HG03103 (cell line): ENCODE results near the gene LYZL6.

Experiments
- ATAC-seq: cut with Tn5 transposase; IDR thresholded peaks from one replicate; pipeline ENCODE4 v1.9.1; 2021; ENCODE audit warnings: low read depth; ENCODE audit not compliant: unreplicated experiment

Gene LYZL6

DNA sequence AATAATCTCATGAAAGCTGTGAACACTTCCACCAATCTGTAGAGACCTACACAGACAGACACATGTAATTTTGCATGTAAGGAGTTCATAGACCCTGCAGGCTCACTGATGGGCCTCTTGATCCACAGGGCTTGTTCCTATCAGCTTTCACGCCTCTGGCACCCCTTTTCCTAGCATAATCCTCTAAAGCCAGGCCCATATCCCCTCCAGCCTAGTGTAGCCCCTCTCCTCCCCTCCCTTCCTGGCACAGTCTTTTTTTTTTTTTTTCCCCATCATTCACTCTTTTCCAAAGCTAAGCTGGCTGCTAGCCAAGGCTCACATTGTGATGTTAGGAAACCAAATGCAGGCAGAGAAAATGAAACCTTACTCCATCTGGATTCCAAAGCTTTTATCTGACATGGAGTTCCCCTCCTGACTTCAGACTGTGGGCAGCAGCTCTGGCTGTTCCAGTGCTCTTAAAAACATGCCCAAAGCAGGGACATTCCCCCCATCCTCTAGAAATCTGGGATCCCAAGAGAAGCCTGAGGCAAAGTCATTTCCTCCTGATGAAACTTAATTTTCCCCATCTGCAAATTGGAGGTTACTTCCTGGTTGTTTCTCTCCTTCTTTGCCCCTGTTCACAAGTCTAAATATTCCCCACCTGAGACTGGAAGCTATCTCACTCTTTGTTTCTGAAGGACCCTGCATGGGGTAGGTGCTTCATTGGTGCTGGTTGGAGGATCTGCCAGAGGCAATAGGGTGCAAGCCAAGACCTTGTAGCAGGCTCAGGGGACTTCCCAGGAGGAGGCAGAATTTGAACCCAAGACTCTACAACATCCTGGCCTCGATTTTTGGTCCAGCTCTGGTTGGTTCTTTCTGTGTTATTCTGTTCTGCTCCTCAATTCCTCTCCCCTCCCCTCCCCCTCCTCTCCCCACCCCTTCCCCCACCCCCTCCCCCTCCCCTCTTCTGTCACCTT lies 53.4 kb downstream of the LYZL6 start:
- ATAC-seq = no peak

DNA sequence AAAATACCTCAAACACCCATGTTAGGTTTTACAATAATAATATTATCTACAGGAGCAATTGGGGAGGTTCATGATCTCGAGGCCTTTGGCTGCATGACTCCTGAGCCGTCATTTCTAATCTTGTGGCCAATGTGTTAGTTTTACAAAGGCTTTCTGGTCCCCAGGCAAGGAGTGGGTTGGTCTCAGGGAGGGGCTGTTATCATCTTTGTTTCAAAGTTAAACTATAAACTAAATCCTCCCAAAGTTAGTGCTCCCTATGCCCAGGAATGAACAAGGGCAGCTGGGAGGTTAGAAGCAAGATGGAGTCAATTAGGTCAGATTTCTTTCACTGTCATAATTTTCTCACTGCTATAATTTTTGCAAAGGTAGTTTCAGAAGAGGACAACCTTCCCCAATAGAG lies 54.3 kb downstream of the LYZL6 start:
- ATAC-seq = no peak
